GM23338 (cell line): ENCODE results near the gene REEP3. TPM values are rescaled to one million over a fixed set of nuclear protein-coding genes. Genes with fewer than 3 reads are reported as not detected.

ENCODE experiments used
- ATAC-seq: fragments of 200-7000 bp; cut with Tn5 transposase; 3 replicates; pipeline ENCODE4 v1.9.1; 2020
- DNase-seq: peaks from one replicate; pipeline ENCODE4 v3.0.0-alpha.2; 2015; ENCODE audit warnings: low spot score
- H2AFZ ChIP-seq: fragments of 200-600 bp; sonication (generic); 2 replicates; pipeline ENCODE4 v1.8.0; 2016; ENCODE audit warnings: antibody characterized with exemption, mild to moderate bottlenecking, moderate library complexity
- H3F3A ChIP-seq: fragments of 200-600 bp; sonication (generic); replicated peaks from 2 replicates; pipeline ENCODE4 v1.8.0; 2017; ENCODE audit warnings: antibody characterized with exemption, mixed run types, low read depth
- H3K27ac ChIP-seq: fragments of 200-600 bp; sonication (generic); 2 replicates; pipeline ENCODE4 v1.6.1; 2016; ENCODE audit warnings: low read depth
- H3K27me3 ChIP-seq: fragments of 200-600 bp; sonication (generic); 2 replicates; pipeline ENCODE4 v1.8.0; 2016; ENCODE audit warnings: mild to moderate bottlenecking, mixed run types, moderate library complexity; ENCODE audit not compliant: insufficient read depth
- H3K36me3 ChIP-seq: fragments of 200-600 bp; sonication (generic); 2 replicates; pipeline ENCODE4 v1.8.0; 2016; ENCODE audit warnings: mild to moderate bottlenecking; ENCODE audit not compliant: insufficient read depth
- H3K4me1 ChIP-seq: fragments of 200-600 bp; sonication (generic); 2 replicates; pipeline ENCODE4 v1.8.0; 2016; ENCODE audit warnings: mild to moderate bottlenecking, moderate library complexity; ENCODE audit not compliant: insufficient read depth
- H3K4me2 ChIP-seq: fragments of 200-600 bp; sonication (generic); 2 replicates; pipeline ENCODE4 v1.7.1; 2017; ENCODE audit warnings: mixed run types
- H3K4me3 ChIP-seq: fragments of 200-600 bp; sonication (generic); 2 replicates; pipeline ENCODE4 v1.6.1; 2016; ENCODE audit warnings: mixed run types
- H3K79me2 ChIP-seq: fragments of 200-600 bp; sonication (generic); replicated peaks from 2 replicates; pipeline ENCODE4 v1.8.0; 2017; ENCODE audit warnings: mild to moderate bottlenecking; ENCODE audit not compliant: insufficient read depth
- H3K9me2 ChIP-seq: fragments of 200-600 bp; sonication (generic); 2 replicates; pipeline ENCODE4 v1.8.0; 2017; ENCODE audit not compliant: insufficient read depth
- H4K20me1 ChIP-seq: fragments of 200-600 bp; sonication (generic); replicated peaks from 2 replicates; pipeline ENCODE4 v1.8.0; 2017; ENCODE audit warnings: mild to moderate bottlenecking; ENCODE audit not compliant: insufficient read depth
- H3K27ac Mint-ChIP-seq: 2 replicates; pipeline ENCODE4 v1.8.0; 2020; ENCODE audit warnings: inconsistent platforms, mild to moderate bottlenecking, moderate library complexity, mixed read lengths
- H3K27me3 Mint-ChIP-seq: 3 replicates; pipeline ENCODE4 v1.8.0; 2022; ENCODE audit warnings: low read depth, mild to moderate bottlenecking, moderate library complexity, mixed read lengths, inconsistent platforms; ENCODE audit not compliant: insufficient read depth, poor library complexity
- H3K36me3 Mint-ChIP-seq: 3 replicates; pipeline ENCODE4 v1.8.0; 2021; ENCODE audit warnings: low read depth, mild to moderate bottlenecking, inconsistent platforms, moderate library complexity, mixed read lengths
- H3K4me1 Mint-ChIP-seq: 3 replicates; pipeline ENCODE4 v1.8.0; 2020; ENCODE audit warnings: mild to moderate bottlenecking, inconsistent platforms, mixed read lengths
- H3K4me3 Mint-ChIP-seq: 3 replicates; pipeline ENCODE4 v1.8.0; 2021; ENCODE audit warnings: moderate library complexity, mild to moderate bottlenecking, inconsistent platforms, mixed read lengths
- H3K9me3 Mint-ChIP-seq: 3 replicates; pipeline ENCODE4 v1.8.0; 2020; ENCODE audit warnings: moderate library complexity, mild to moderate bottlenecking, inconsistent platforms, mixed read lengths
- CREB1 ChIP-seq: fragments of 250-450 bp; sonication (Bioruptor Pico); IDR thresholded peaks from 2 replicates; pipeline ENCODE4 v1.5.0; 2020; ENCODE audit warnings: low read depth, mild to moderate bottlenecking, moderate library complexity
- EZH2phosphoT487 ChIP-seq: fragments of 200-600 bp; sonication (generic); IDR thresholded peaks from one replicate; pipeline ENCODE4 v1.8.1; 2018; ENCODE audit warnings: antibody characterized with exemption; ENCODE audit not compliant: unreplicated experiment
- JUNB ChIP-seq: IDR thresholded peaks from one replicate; pipeline ENCODE4 v1.6.1; 2016; ENCODE audit warnings: antibody characterized with exemption; ENCODE audit not compliant: unreplicated experiment
- NANOG ChIP-seq: IDR thresholded peaks from 2 replicates; pipeline ENCODE4 v1.6.1; 2016; ENCODE audit warnings: antibody characterized with exemption, borderline replicate concordance
- REST ChIP-seq: IDR thresholded peaks from one replicate; pipeline ENCODE4 v1.6.1; 2018; ENCODE audit warnings: antibody characterized with exemption; ENCODE audit not compliant: unreplicated experiment
- STAT1 ChIP-seq: IDR thresholded peaks from one replicate; pipeline ENCODE4 v1.6.1; 2016; ENCODE audit warnings: antibody characterized with exemption; ENCODE audit not compliant: unreplicated experiment
- ZNF462 ChIP-seq: fragments of 250-450 bp; sonication (Bioruptor Pico); IDR thresholded peaks from 2 replicates; pipeline ENCODE4 v1.5.0; 2020; ENCODE audit warnings: mild to moderate bottlenecking, moderate library complexity
- polyA plus RNA-seq: library from polyadenylated mRNA; unstranded; fragments of >200 nt; fragmentation: Nextera tagmentation; extraction: Ambion mirVana; gene quantifications from 2 replicates; pipeline ENCODE4 v1.2.1, GENCODE V29; 2016
- total RNA-seq: library from RNA; depleted of rRNA; stranded (reverse); fragments of >200 nt; shearing (Covaris generic); gene quantifications from 2 replicates; pipeline ENCODE4 v1.2.3, GENCODE V29; 2014

Gene REEP3
- total and polyA plus RNA-seq, 2 experiments from 2014 or later: 29.5 to 48.7 TPM

GRCh38 chr10:63578501-63578900 lies 57.3 kb downstream of the REEP3 start:
- ATAC-seq: no peak
- no peak for DNase-seq
- H3K36me3 Mint-ChIP-seq: peaks cover 18% of the 10 kb centered on the region; the same call in 2 of the 3 replicates
- no peaks in the 10 kb centered on the region for H3K27me3 ChIP-seq
- H3K27me3 Mint-ChIP-seq: peaks cover 1% of the 10 kb centered on the region
- TF ChIP-seq CREB1 (CRISPR knock-in tag): no peak
- TF ChIP-seq STAT1: no peak
- no peak for TF ChIP-seq NANOG
- no peak for TF ChIP-seq ZNF462 (CRISPR knock-in tag)
- no peak for TF ChIP-seq EZH2phosphoT487
- no peak overlapping the region for H2AFZ ChIP-seq
- no peak overlapping the region for H3K27ac ChIP-seq
- H3K27ac Mint-ChIP-seq: no peak overlapping the region
- H3K79me2 ChIP-seq: peaks cover 23% of the 10 kb centered on the region
- H3K4me2 ChIP-seq: no peak overlapping the region
- no peaks in the 10 kb centered on the region for H3K36me3 ChIP-seq
- H3K4me1 Mint-ChIP-seq: peaks cover 5% of the 10 kb centered on the region
- no peaks in the 10 kb centered on the region for H4K20me1 ChIP-seq
- no peaks in the 10 kb centered on the region for H3K9me2 ChIP-seq
- no peak overlapping the region for H3K4me3 Mint-ChIP-seq
- no peaks in the 10 kb centered on the region for H3F3A ChIP-seq
- H3K4me3 ChIP-seq: no peak overlapping the region
- peaks cover 12% of the 10 kb centered on the region for H3K4me1 ChIP-seq
- H3K9me3 Mint-ChIP-seq: no peaks in the 10 kb centered on the region

GRCh38 chr10:63579371-63580014 lies 58.3 kb downstream of the REEP3 start:
- Histone ChIP-seq H3K9me2 (no peaks in the 10 kb centered on the region), H2AFZ (no peak overlapping the region), H3K36me3 (no peaks in the 10 kb centered on the region), H3K4me3 (no peak overlapping the region), H3F3A (no peaks in the 10 kb centered on the region), H3K4me1 (peaks cover 14% of the 10 kb centered on the region), H3K79me2 (peaks cover 25% of the 10 kb centered on the region), H3K27me3 (no peaks in the 10 kb centered on the region), H3K27ac (peak overlapping the region; percentile 42; the same call in 1 of the 2 replicates), H3K4me2 (no peak overlapping the region), H4K20me1 (no peaks in the 10 kb centered on the region)
- ATAC-seq (no peak), DNase-seq (no peak)
- peaks cover 4% of the 10 kb centered on the region for H3K4me1 Mint-ChIP-seq
- H3K4me3 Mint-ChIP-seq: no peak overlapping the region
- H3K9me3 Mint-ChIP-seq: no peaks in the 10 kb centered on the region
- H3K36me3 Mint-ChIP-seq: peaks cover 18% of the 10 kb centered on the region; the same call in 2 of the 3 replicates
- H3K27me3 Mint-ChIP-seq: peaks cover 1% of the 10 kb centered on the region
- H3K27ac Mint-ChIP-seq: no peak overlapping the region
- no peak for TF ChIP-seq JUNB
- no peak for TF ChIP-seq REST
- no peak for TF ChIP-seq CREB1 (CRISPR knock-in tag)
- no peak for TF ChIP-seq EZH2phosphoT487
- no peak for TF ChIP-seq STAT1
